Measurements from ENCODE around the gene DMAC2.
"Not testable (repeated sequence)": the region's sequence is repeated elsewhere in the genome, so short reads cannot be mapped to it uniquely, and the experiment has no call there.

DMAC2 gene

DNA sequence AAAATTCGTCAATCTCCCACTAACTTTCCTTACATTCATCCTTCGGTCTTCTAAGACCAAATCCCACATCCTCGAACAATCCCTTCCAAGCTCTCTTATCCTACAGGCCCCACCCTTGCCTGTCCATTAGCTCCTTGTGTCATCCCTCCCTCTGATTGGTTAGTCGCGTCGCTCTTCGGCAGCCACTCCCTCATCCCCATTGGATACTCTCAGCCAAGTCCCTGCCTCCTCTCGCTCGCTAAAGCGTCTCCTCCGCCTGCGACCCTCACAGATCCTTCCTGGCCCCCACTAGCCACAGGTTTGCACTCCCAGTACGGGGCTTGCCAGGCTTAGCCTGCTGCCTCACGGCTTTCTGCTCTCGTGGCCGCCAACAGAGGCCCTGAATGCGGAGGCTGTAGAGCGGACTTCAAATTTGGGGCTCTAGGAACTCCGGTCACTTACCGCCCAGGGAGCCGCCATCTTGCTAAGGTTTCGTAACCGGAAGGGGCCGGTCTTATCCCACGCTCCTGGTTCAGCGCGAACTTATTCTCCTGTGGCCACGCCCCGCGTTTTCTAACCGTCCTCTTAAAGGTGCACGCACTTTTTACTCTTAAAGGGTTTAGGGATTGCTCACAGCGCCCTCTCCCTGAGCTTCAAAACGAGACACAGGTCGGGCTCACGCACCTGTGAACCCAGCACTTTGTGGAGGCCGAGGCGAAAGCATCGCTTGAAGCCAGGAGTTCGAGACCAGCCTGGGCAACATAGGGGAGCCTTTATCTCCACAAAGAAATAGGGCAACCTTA is at the start of gene DMAC2:
TSS of gene DMAC2 (minus strand) at position 472 of the 782 bp plus-strand sequence. CDS start at position 459, 13 bp downstream.
- H3K4me3 ChIP-seq (ENCODE audit: low read length in 2 of 2), result peak within 1 kb of the TSS; percentile 91 to 98
- H3K9me3 ChIP-seq (ENCODE audit: control insufficient read depth in 2 of 2, low read length in 2 of 2), result no peaks in the 10 kb centered on the region
- H3K4me1 ChIP-seq (ENCODE audit: control insufficient read depth in 2 of 2, insufficient read depth in 2 of 2, low read length in 2 of 2), result peaks cover 8 to 13% of the 10 kb centered on the region in 2 donors
- H3K27ac ChIP-seq (ENCODE audit: low read depth in 2 of 2, low read length in 2 of 2), result peak within 1 kb of the TSS; percentile 93 to 98
- peaks cover 5 to 13% of the 10 kb centered on the region in 2 donors for H3K36me3 ChIP-seq (ENCODE audit: control insufficient read depth in 2 of 2, insufficient read depth in 2 of 2, low read length in 2 of 2)
- H3K9ac ChIP-seq (ENCODE audit: low read depth in 1 of 2, low read length in 2 of 2), result peak within 1 kb of the TSS; percentile 90 to 95
- no peaks in the 10 kb centered on the region for H3K27me3 ChIP-seq (ENCODE audit: control insufficient read depth in 2 of 2, insufficient read depth in 2 of 2, low read length in 2 of 2)

- H3K9ac ChIP-seq (ENCODE audit: low read depth in 1 of 2, low read length in 2 of 2); H3K4me1 ChIP-seq (ENCODE audit: control insufficient read depth in 2 of 2, insufficient read depth in 2 of 2, low read length in 2 of 2); H3K27me3 ChIP-seq (ENCODE audit: control insufficient read depth in 2 of 2, insufficient read depth in 2 of 2, low read length in 2 of 2); H3K9me3 ChIP-seq (ENCODE audit: control insufficient read depth in 2 of 2, low read length in 2 of 2); H3K27ac ChIP-seq (ENCODE audit: low read depth in 2 of 2, low read length in 2 of 2); H3K4me3 ChIP-seq (ENCODE audit: low read length in 2 of 2); H3K36me3 ChIP-seq (ENCODE audit: control insufficient read depth in 2 of 2, insufficient read depth in 2 of 2, low read length in 2 of 2): not testable (repeated sequence)
Observed at GRCh38 chr19:41486953-41487352, 47.2 kb upstream of the DMAC2 start.

GRCh38 chr19:41484822-41485221 is 45.1 kb upstream of the DMAC2 start:
- Histone ChIP-seq H3K4me3 (ENCODE audit: low read length in 2 of 2) (no peak overlapping the region), H3K4me1 (ENCODE audit: control insufficient read depth in 2 of 2, insufficient read depth in 2 of 2, low read length in 2 of 2) (no peaks in the 10 kb centered on the region), H3K27me3 (ENCODE audit: control insufficient read depth in 2 of 2, insufficient read depth in 2 of 2, low read length in 2 of 2) (peaks cover 5 to 11% of the 10 kb centered on the region in 2 donors), H3K9me3 (ENCODE audit: control insufficient read depth in 2 of 2, low read length in 2 of 2) (no peaks in the 10 kb centered on the region), H3K27ac (ENCODE audit: low read depth in 2 of 2, low read length in 2 of 2) (no peak overlapping the region), H3K9ac (ENCODE audit: low read depth in 1 of 2, low read length in 2 of 2) (no peak overlapping the region), H3K36me3 (ENCODE audit: control insufficient read depth in 2 of 2, insufficient read depth in 2 of 2, low read length in 2 of 2) (no peaks in the 10 kb centered on the region)

DNA sequence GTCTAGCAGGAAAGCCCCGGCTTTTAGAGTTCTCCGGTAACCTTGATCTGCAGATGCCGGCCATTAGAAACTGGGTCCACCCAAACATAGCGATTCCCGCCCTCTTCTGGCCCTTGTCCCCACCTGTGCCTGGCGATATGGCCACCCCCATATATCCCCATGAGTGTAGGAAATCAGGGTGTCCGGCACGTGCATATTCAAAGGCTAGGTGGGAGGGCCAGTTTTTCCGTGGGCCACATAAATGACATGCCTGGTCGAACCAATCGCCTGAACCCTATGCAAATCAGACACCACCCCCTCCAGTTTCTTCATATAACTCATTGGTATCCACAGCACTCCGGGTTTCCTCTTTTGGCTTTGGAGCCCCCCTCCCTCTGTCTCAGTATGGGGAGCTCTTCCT is 40.6 kb upstream of the DMAC2 start:
- no peak overlapping the region for H3K27ac ChIP-seq (ENCODE audit: low read depth in 2 of 2, low read length in 2 of 2)

GRCh38 chr19:41479757-41480191 is 40.1 kb upstream of the DMAC2 start:
- Histone ChIP-seq H3K27me3 (ENCODE audit: control insufficient read depth in 2 of 2, insufficient read depth in 2 of 2, low read length in 2 of 2) (peaks cover 5 to 9% of the 10 kb centered on the region in 2 donors), H3K9ac (ENCODE audit: low read depth in 1 of 2, low read length in 2 of 2) (no peak overlapping the region), H3K9me3 (ENCODE audit: control insufficient read depth in 2 of 2, low read length in 2 of 2) (no peaks in the 10 kb centered on the region), H3K27ac (ENCODE audit: low read depth in 2 of 2, low read length in 2 of 2) (no peak overlapping the region), H3K4me1 (ENCODE audit: control insufficient read depth in 2 of 2, insufficient read depth in 2 of 2, low read length in 2 of 2) (no peaks in the 10 kb centered on the region), H3K4me3 (ENCODE audit: low read length in 2 of 2) (no peak overlapping the region), H3K36me3 (ENCODE audit: control insufficient read depth in 2 of 2, insufficient read depth in 2 of 2, low read length in 2 of 2) (peaks cover 0 to under 1% of the 10 kb centered on the region in 2 donors)

More for the DNA sequence above, 40.6 kb upstream of the DMAC2 start:
- no peaks in the 10 kb centered on the region for H3K4me1 ChIP-seq (ENCODE audit: control insufficient read depth in 2 of 2, insufficient read depth in 2 of 2, low read length in 2 of 2)
- no peaks in the 10 kb centered on the region for H3K36me3 ChIP-seq (ENCODE audit: control insufficient read depth in 2 of 2, insufficient read depth in 2 of 2, low read length in 2 of 2)
- no peak overlapping the region for H3K4me3 ChIP-seq (ENCODE audit: low read length in 2 of 2)
- H3K9ac ChIP-seq (ENCODE audit: low read depth in 1 of 2, low read length in 2 of 2), result no peak overlapping the region
- peaks cover 5 to 9% of the 10 kb centered on the region in 2 donors for H3K27me3 ChIP-seq (ENCODE audit: control insufficient read depth in 2 of 2, insufficient read depth in 2 of 2, low read length in 2 of 2)
- no peaks in the 10 kb centered on the region for H3K9me3 ChIP-seq (ENCODE audit: control insufficient read depth in 2 of 2, low read length in 2 of 2)

DNA sequence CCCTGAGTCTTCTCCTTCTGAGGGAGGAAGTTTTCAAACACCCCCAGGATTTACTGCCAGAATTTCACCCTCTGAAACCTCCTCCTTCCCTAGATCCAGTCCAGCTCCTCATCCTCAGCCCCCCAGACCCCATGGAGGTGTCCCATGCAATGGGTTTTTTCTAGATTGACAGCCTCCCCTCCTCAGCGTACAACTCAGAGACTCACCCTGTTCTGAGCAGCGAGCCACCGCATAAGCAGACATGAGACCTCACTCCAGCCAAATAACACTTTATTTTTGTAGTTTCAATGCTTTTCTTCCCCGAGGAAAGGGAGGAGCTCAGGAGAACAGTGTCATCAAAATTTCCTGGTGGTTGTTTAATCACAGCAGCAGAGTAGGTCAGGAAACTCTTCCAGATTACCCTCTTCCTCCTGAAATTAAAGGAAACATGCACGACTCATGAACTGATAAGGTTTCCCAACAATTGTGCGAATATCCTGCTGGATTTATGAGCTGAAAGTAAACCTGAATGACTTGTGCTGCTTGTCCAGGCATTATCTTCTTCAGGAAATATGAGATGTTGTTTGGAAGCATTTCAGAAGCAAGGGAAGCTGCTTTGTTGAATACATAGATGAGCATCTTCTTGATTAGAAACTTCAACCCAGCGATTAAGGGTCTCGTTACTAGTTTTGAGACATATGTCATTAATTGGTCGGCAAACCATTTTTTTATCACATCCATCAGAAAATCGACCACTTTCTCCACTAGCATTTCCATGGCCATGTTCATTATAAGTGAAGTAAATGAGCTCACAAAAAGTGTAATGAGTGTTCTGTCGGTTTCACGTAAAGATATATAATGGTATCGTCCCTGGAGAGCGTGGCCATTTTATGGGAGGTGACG is 39.4 kb upstream of the DMAC2 start:
- peaks cover 5 to 9% of the 10 kb centered on the region in 2 donors for H3K27me3 ChIP-seq (ENCODE audit: control insufficient read depth in 2 of 2, insufficient read depth in 2 of 2, low read length in 2 of 2)
- no peak overlapping the region for H3K9ac ChIP-seq (ENCODE audit: low read depth in 1 of 2, low read length in 2 of 2)
- H3K27ac ChIP-seq (ENCODE audit: low read depth in 2 of 2, low read length in 2 of 2), result no peak overlapping the region
- no peaks in the 10 kb centered on the region for H3K9me3 ChIP-seq (ENCODE audit: control insufficient read depth in 2 of 2, low read length in 2 of 2)
- peaks cover 0 to 1% of the 10 kb centered on the region in 2 donors for H3K36me3 ChIP-seq (ENCODE audit: control insufficient read depth in 2 of 2, insufficient read depth in 2 of 2, low read length in 2 of 2)
- no peaks in the 10 kb centered on the region for H3K4me1 ChIP-seq (ENCODE audit: control insufficient read depth in 2 of 2, insufficient read depth in 2 of 2, low read length in 2 of 2)
- H3K4me3 ChIP-seq (ENCODE audit: low read length in 2 of 2), result no peak overlapping the region

DNA sequence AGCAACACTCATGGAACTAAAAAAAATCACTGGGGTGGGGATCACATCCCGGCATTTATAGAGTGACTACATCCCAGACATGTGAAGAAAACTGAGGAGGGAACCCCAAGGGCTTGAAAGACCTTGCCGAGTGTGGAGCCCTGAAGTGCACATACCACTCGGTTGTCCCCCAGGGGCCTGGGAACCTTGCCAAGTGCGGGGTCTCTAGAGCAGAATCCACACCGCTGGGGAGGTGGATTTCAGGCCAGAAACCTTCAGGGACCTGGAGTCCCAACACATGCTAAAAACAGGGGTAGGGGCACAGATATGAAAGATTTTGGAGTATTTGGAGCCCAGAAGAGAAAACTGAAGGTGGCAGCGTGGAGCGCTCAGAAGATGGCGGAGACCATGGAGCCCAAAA is 38.5 kb upstream of the DMAC2 start:
- no peaks in the 10 kb centered on the region for H3K9me3 ChIP-seq (ENCODE audit: control insufficient read depth in 2 of 2, low read length in 2 of 2)
- H3K27me3 ChIP-seq (ENCODE audit: control insufficient read depth in 2 of 2, insufficient read depth in 2 of 2, low read length in 2 of 2), result peaks cover 11% of the 10 kb centered on the region in 2 donors
- no peak overlapping the region for H3K27ac ChIP-seq (ENCODE audit: low read depth in 2 of 2, low read length in 2 of 2)
- no peak overlapping the region for H3K4me3 ChIP-seq (ENCODE audit: low read length in 2 of 2)
- H3K4me1 ChIP-seq (ENCODE audit: control insufficient read depth in 2 of 2, insufficient read depth in 2 of 2, low read length in 2 of 2), result no peaks in the 10 kb centered on the region
- no peak overlapping the region for H3K9ac ChIP-seq (ENCODE audit: low read depth in 1 of 2, low read length in 2 of 2)
- H3K36me3 ChIP-seq (ENCODE audit: control insufficient read depth in 2 of 2, insufficient read depth in 2 of 2, low read length in 2 of 2), result peaks cover 0 to 1% of the 10 kb centered on the region in 2 donors

DNA sequence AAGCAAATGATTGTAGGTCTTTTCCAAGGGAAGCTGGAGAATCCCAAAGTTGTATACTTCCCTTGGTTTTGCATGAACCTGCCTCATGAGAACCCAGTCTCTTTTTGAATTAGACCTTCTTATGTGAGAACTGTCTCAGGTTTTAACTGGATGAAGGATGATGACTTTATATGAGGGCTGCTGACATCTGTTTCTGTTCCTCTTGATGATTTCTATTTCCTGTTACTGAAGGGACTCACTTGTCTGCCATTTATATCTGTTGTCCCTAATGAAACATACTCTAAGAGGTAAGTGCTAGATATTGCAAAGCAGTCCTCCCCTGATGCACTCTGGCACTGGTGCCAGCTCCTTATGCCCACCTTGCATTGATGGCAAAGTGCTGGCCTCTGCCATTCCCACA is 36.9 kb upstream of the DMAC2 start:
- H3K4me1 ChIP-seq (ENCODE audit: control insufficient read depth in 2 of 2, insufficient read depth in 2 of 2, low read length in 2 of 2), result no peaks in the 10 kb centered on the region
- H3K27me3 ChIP-seq (ENCODE audit: control insufficient read depth in 2 of 2, insufficient read depth in 2 of 2, low read length in 2 of 2), result peaks cover 2 to 12% of the 10 kb centered on the region in 2 donors
- no peak overlapping the region for H3K4me3 ChIP-seq (ENCODE audit: low read length in 2 of 2)
- H3K9me3 ChIP-seq (ENCODE audit: control insufficient read depth in 2 of 2, low read length in 2 of 2), result no peaks in the 10 kb centered on the region
- H3K27ac ChIP-seq (ENCODE audit: low read depth in 2 of 2, low read length in 2 of 2), result no peak overlapping the region
- H3K9ac ChIP-seq (ENCODE audit: low read depth in 1 of 2, low read length in 2 of 2), result no peak overlapping the region
- H3K36me3 ChIP-seq (ENCODE audit: control insufficient read depth in 2 of 2, insufficient read depth in 2 of 2, low read length in 2 of 2), result peaks cover 0 to 1% of the 10 kb centered on the region in 2 donors

GRCh38 chr19:41463257-41464256 is 23.8 kb upstream of the DMAC2 start:
- not testable (repeated sequence) for H3K27me3 ChIP-seq (ENCODE audit: control insufficient read depth in 2 of 2, insufficient read depth in 2 of 2, low read length in 2 of 2); H3K36me3 ChIP-seq (ENCODE audit: control insufficient read depth in 2 of 2, insufficient read depth in 2 of 2, low read length in 2 of 2); H3K4me1 ChIP-seq (ENCODE audit: control insufficient read depth in 2 of 2, insufficient read depth in 2 of 2, low read length in 2 of 2); H3K9me3 ChIP-seq (ENCODE audit: control insufficient read depth in 2 of 2, low read length in 2 of 2); H3K9ac ChIP-seq (ENCODE audit: low read depth in 1 of 2, low read length in 2 of 2)
- peak overlapping the region in 1 of 2 donors; percentile 3 for H3K4me3 ChIP-seq (ENCODE audit: low read length in 2 of 2)
- peak overlapping the region; percentile 20 to 43 for H3K27ac ChIP-seq (ENCODE audit: low read depth in 2 of 2, low read length in 2 of 2)

Data from mucosa of rectum (tissue), 2 donors.